Measurements from ENCODE around the gene CCDC86.

DNA sequence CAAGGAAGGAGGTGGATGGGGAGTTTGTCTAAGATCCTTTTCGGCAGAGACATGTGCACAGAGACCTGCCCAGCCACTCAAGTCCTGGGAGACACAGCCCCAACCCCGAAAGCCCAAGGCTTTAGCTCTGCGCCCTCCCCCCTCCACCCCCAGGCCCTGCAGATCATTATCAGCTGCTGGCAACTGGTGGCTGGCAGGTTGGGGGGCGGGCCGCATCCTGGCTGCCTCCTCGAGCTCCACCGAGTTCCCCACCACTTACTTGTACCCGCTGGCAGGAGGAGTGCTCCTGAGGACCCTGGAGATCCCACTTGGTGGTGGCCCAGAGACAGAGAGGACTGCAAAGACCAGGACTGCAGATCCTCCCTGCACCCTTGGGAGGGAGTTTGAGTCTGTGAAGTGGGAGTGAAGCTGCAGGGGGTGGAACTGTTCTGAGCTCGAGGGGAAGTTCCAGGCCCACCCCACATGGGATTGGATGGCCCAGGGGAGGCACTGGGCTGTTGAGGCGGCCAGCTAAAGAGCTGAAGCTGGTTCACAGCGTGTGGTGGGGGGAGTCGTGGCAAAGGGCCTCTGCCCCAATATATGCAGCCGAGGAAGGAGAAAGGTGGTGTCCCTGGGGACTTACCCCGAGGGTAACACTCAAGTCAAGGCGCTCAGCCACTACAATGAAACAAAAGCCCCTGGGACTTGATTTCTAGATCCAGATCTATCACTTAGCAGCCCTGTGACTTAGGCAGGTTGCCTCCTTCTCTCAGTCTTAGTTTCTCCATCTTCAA lies 19.9 kb upstream of the CCDC86 start:
- TF ChIP-seq, protein P1, sequence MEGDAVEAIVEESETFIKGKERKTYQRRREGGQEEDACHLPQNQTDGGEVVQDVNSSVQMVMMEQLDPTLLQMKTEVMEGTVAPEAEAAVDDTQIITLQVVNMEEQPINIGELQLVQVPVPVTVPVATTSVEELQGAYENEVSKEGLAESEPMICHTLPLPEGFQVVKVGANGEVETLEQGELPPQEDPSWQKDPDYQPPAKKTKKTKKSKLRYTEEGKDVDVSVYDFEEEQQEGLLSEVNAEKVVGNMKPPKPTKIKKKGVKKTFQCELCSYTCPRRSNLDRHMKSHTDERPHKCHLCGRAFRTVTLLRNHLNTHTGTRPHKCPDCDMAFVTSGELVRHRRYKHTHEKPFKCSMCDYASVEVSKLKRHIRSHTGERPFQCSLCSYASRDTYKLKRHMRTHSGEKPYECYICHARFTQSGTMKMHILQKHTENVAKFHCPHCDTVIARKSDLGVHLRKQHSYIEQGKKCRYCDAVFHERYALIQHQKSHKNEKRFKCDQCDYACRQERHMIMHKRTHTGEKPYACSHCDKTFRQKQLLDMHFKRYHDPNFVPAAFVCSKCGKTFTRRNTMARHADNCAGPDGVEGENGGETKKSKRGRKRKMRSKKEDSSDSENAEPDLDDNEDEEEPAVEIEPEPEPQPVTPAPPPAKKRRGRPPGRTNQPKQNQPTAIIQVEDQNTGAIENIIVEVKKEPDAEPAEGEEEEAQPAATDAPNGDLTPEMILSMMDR (IDR thresholded peaks at IDR 0.05), result no peak
- no peak for TF ChIP-seq POLR2A (IDR thresholded peaks at IDR 0.05)
